GM19463 (cell line): ENCODE data around the gene SH3BP4.

Experiments
- ATAC-seq: cut with Tn5 transposase; IDR thresholded peaks from one replicate; pipeline ENCODE4 v1.9.1; 2021; ENCODE audit warnings: mild to moderate bottlenecking, moderate library complexity; ENCODE audit not compliant: unreplicated experiment

SH3BP4 gene

GRCh38 chr2:234951664-234952269, at the start of gene SH3BP4:
TSS of gene SH3BP4 (plus strand) at chr2:234952017. CDS start at chr2:235035003, 82,986 bp downstream.
- ATAC-seq: no peak

- ATAC-seq: no peak
These were observed 47.0 kb upstream of the SH3BP4 start for GRCh38 chr2:234904785-234905184.

GRCh38 chr2:234905547-234906265, 46.1 kb upstream of the SH3BP4 start:
- ATAC-seq: no peak

GRCh38 chr2:234910186-234910679, 41.6 kb upstream of the SH3BP4 start:
- no peak for ATAC-seq

- no peak for ATAC-seq
These were observed 40.5 kb upstream of the SH3BP4 start for GRCh38 chr2:234911271-234911670.

GRCh38 chr2:234912437-234912836, 39.4 kb upstream of the SH3BP4 start:
- ATAC-seq: no peak

GRCh38 chr2:234913208-234913626, 38.6 kb upstream of the SH3BP4 start:
- no peak for ATAC-seq

- ATAC-seq: no peak
These were observed 37.3 kb upstream of the SH3BP4 start for GRCh38 chr2:234914371-234915154.

GRCh38 chr2:234916674-234917073, 35.1 kb upstream of the SH3BP4 start:
- ATAC-seq: no peak

GRCh38 chr2:234917211-234917975, 34.4 kb upstream of the SH3BP4 start:
- ATAC-seq: no peak

- no peak for ATAC-seq
These were observed 32.1 kb upstream of the SH3BP4 start for GRCh38 chr2:234919711-234920110.

- no peak for ATAC-seq
These were observed 31.0 kb upstream of the SH3BP4 start for GRCh38 chr2:234920836-234921235.

- ATAC-seq: no peak
These were observed 22.8 kb upstream of the SH3BP4 start for GRCh38 chr2:234929002-234929401.

- ATAC-seq: no peak
These were observed 21.4 kb upstream of the SH3BP4 start for GRCh38 chr2:234930397-234930796.

- no peak for ATAC-seq
These were observed 20.4 kb upstream of the SH3BP4 start for GRCh38 chr2:234931371-234931770.

- no peak for ATAC-seq
These were observed 19.1 kb upstream of the SH3BP4 start for GRCh38 chr2:234932591-234933168.

- ATAC-seq: no peak
These were observed 16.5 kb upstream of the SH3BP4 start for GRCh38 chr2:234935311-234935710.

GRCh38 chr2:234939576-234939975, 12.2 kb upstream of the SH3BP4 start:
- ATAC-seq: no peak

GRCh38 chr2:234939996-234940395, 11.8 kb upstream of the SH3BP4 start:
- ATAC-seq: no peak

- no peak for ATAC-seq
These were observed 11.3 kb upstream of the SH3BP4 start for GRCh38 chr2:234940527-234940926.
